ENCODE results near the gene GALNT4. TPM values are rescaled to one million over a fixed set of nuclear protein-coding genes. Genes with fewer than 3 reads are reported as not detected.
A peak's percentile ranks its signal among the peaks of the same experiment; 100 is the strongest.

GALNT4 gene
- total and polyA plus RNA-seq, 2 donors (not counting 1 experiment from before 2014, with no cell fraction given), result 9.1 to 16.0 TPM

- no peak overlapping the region for H3K4me3 ChIP-seq (replicated peaks in 1 of 4; ENCODE audit: control extremely low read depth in 1 of 4, insufficient read depth in 1 of 4, low read depth in 3 of 4, low read length in 4 of 4)
- TF ChIP-seq CTCF (conservative IDR thresholded peaks at IDR 0.05 in 1 of 2, IDR thresholded peaks at IDR 0.05 in 1 of 2; ENCODE audit: low read depth in 1 of 2, low read length in 2 of 2) (no peak), EZH2 (IDR thresholded peaks at IDR 0.05; ENCODE audit: low read length, missing control alignments) (no peak)
Measured at GRCh38 chr12:89506050-89506449, 18.5 kb downstream of the GALNT4 start.

GRCh38 chr12:89504560-89505346 lies 19.8 kb downstream of the GALNT4 start:
- Histone ChIP-seq H3K79me2 (ENCODE audit: control insufficient read depth, insufficient read depth, low read length) (no peaks in the 10 kb centered on the region), H3K27ac (ENCODE audit: insufficient read depth, low read length) (no peak overlapping the region), H2AFZ (ENCODE audit: low read length) (no peak overlapping the region), H3K9ac (ENCODE audit: insufficient read depth, low read length) (no peak overlapping the region), H3K4me3 (replicated peaks in 1 of 4; ENCODE audit: control extremely low read depth in 1 of 4, insufficient read depth in 1 of 4, low read depth in 3 of 4, low read length in 4 of 4) (no peak overlapping the region), H3K9me3 (ENCODE audit: control insufficient read depth, insufficient read depth, low read depth, low read length) (no peaks in the 10 kb centered on the region), H3K27me3 (ENCODE audit: control insufficient read depth, insufficient read depth, low read length) (no peaks in the 10 kb centered on the region), H3K4me1 (ENCODE audit: control insufficient read depth, extremely low read depth, insufficient read depth, low read length) (no peaks in the 10 kb centered on the region), H3K4me2 (ENCODE audit: extremely low read depth, insufficient read depth, low read length) (no peak overlapping the region), H4K20me1 (ENCODE audit: control insufficient read depth, extremely low read depth, insufficient read depth, low read length) (no peaks in the 10 kb centered on the region), H3K36me3 (ENCODE audit: control insufficient read depth, insufficient read depth, low read length) (no peaks in the 10 kb centered on the region)
- DNase-seq (ENCODE audit: low read depth in 2 of 2), result peak; percentile 46 to 59
- TF ChIP-seq EZH2 (IDR thresholded peaks at IDR 0.05; ENCODE audit: low read length, missing control alignments), result no peak

More at GRCh38 chr12:89506050-89506449, 18.5 kb downstream of the GALNT4 start:
- Histone ChIP-seq H3K79me2 (ENCODE audit: control insufficient read depth, insufficient read depth, low read length) (no peaks in the 10 kb centered on the region), H3K4me2 (ENCODE audit: extremely low read depth, insufficient read depth, low read length) (no peak overlapping the region), H3K9me3 (ENCODE audit: control insufficient read depth, insufficient read depth, low read depth, low read length) (no peaks in the 10 kb centered on the region), H3K27ac (ENCODE audit: insufficient read depth, low read length) (no peak overlapping the region), H4K20me1 (ENCODE audit: control insufficient read depth, extremely low read depth, insufficient read depth, low read length) (no peaks in the 10 kb centered on the region), H3K36me3 (ENCODE audit: control insufficient read depth, insufficient read depth, low read length) (no peaks in the 10 kb centered on the region), H2AFZ (ENCODE audit: low read length) (no peak overlapping the region), H3K4me1 (ENCODE audit: control insufficient read depth, extremely low read depth, insufficient read depth, low read length) (no peaks in the 10 kb centered on the region), H3K9ac (ENCODE audit: insufficient read depth, low read length) (no peak overlapping the region), H3K27me3 (ENCODE audit: control insufficient read depth, insufficient read depth, low read length) (no peaks in the 10 kb centered on the region)
- no peak for DNase-seq (ENCODE audit: low read depth in 2 of 2)

GRCh38 chr12:89501793-89502192 lies 22.8 kb downstream of the GALNT4 start:
- H3K4me1 ChIP-seq (ENCODE audit: control insufficient read depth, extremely low read depth, insufficient read depth, low read length), result no peaks in the 10 kb centered on the region
- H3K9ac ChIP-seq (ENCODE audit: insufficient read depth, low read length), result no peak overlapping the region
- no peaks in the 10 kb centered on the region for H3K9me3 ChIP-seq (ENCODE audit: control insufficient read depth, insufficient read depth, low read depth, low read length)
- no peak overlapping the region for H3K4me3 ChIP-seq (replicated peaks in 1 of 4; ENCODE audit: control extremely low read depth in 1 of 4, insufficient read depth in 1 of 4, low read depth in 3 of 4, low read length in 4 of 4)
- no peak overlapping the region for H3K27ac ChIP-seq (ENCODE audit: insufficient read depth, low read length)
- H3K79me2 ChIP-seq (ENCODE audit: control insufficient read depth, insufficient read depth, low read length), result no peaks in the 10 kb centered on the region
- no peak for DNase-seq (ENCODE audit: low read depth in 2 of 2)
- H3K36me3 ChIP-seq (ENCODE audit: control insufficient read depth, insufficient read depth, low read length), result no peaks in the 10 kb centered on the region
- no peak overlapping the region for H2AFZ ChIP-seq (ENCODE audit: low read length)
- H4K20me1 ChIP-seq (ENCODE audit: control insufficient read depth, extremely low read depth, insufficient read depth, low read length), result no peaks in the 10 kb centered on the region
- H3K27me3 ChIP-seq (ENCODE audit: control insufficient read depth, insufficient read depth, low read length), result no peaks in the 10 kb centered on the region
- H3K4me2 ChIP-seq (ENCODE audit: extremely low read depth, insufficient read depth, low read length), result no peak overlapping the region
- TF ChIP-seq CTCF (conservative IDR thresholded peaks at IDR 0.05 in 1 of 2, IDR thresholded peaks at IDR 0.05 in 1 of 2; ENCODE audit: low read depth in 1 of 2, low read length in 2 of 2) (no peak), EZH2 (IDR thresholded peaks at IDR 0.05; ENCODE audit: low read length, missing control alignments) (no peak)
